Prostate gland (tissue), 2 donors: ENCODE data around the gene USP35.

Experiments used
- POLR2A ChIP-seq: fragments of 450-650 bp; IDR thresholded peaks from one replicate; pipeline ENCODE4 v1.6.1; 2016; ENCODE audit warnings: antibody characterized with exemption, mild to moderate bottlenecking
- TF ChIP-seq, protein P1 (sequence below), 4 experiments: fragments of 200-600 bp in 2 of 4; fragments of 450-650 bp in 2 of 4; sonication (generic) in 2 of 4; IDR thresholded peaks; 1 replicate in 3 of 4; 2 replicates in 1 of 4; pipeline ENCODE4 v1.5.1; 2016 to 2019; ENCODE audit warnings: antibody characterized with exemption in 4 of 4, mild to moderate bottlenecking in 2 of 4, moderate library complexity in 2 of 4

DNA sequence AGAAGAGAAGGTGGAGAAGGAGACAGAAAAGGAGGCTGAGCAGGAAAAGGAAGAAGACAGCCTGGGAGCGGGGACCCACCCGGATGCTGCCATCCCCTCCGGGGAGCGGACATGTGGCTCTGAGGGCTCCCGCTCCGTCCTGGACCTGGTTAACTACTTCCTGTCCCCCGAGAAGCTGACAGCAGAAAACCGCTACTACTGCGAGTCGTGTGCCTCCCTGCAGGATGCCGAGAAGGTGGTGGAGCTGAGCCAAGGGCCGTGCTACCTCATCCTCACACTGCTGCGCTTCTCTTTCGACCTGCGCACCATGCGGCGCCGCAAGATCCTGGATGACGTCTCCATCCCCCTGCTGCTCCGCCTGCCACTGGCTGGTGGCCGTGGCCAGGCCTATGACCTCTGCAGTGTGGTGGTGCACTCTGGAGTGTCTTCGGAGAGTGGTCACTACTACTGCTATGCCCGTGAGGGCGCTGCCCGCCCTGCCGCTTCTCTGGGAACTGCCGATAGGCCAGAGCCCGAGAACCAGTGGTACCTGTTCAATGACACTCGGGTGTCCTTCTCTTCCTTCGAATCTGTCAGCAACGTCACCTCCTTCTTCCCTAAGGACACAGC lies 21.4 kb downstream of the USP35 start:
- TF ChIP-seq, protein P1, sequence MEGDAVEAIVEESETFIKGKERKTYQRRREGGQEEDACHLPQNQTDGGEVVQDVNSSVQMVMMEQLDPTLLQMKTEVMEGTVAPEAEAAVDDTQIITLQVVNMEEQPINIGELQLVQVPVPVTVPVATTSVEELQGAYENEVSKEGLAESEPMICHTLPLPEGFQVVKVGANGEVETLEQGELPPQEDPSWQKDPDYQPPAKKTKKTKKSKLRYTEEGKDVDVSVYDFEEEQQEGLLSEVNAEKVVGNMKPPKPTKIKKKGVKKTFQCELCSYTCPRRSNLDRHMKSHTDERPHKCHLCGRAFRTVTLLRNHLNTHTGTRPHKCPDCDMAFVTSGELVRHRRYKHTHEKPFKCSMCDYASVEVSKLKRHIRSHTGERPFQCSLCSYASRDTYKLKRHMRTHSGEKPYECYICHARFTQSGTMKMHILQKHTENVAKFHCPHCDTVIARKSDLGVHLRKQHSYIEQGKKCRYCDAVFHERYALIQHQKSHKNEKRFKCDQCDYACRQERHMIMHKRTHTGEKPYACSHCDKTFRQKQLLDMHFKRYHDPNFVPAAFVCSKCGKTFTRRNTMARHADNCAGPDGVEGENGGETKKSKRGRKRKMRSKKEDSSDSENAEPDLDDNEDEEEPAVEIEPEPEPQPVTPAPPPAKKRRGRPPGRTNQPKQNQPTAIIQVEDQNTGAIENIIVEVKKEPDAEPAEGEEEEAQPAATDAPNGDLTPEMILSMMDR (IDR thresholded peaks at IDR 0.05): no peak
- no peak for TF ChIP-seq POLR2A
